NT2/D1 (cell line): ENCODE data around the gene MAGI2.

Experiments
- DNase-seq: peaks from one replicate; pipeline ENCODE4 v3.0.0-alpha.2; 2011; ENCODE audit warnings: low read depth, low spot score
- H3K27me3 ChIP-seq: 2 replicates; pipeline ENCODE4 v1.6.0; 2011; ENCODE audit warnings: mild to moderate bottlenecking; ENCODE audit not compliant: insufficient read length, insufficient read depth
- H3K36me3 ChIP-seq: 2 replicates; pipeline ENCODE4 v1.6.1; 2011; ENCODE audit warnings: mild to moderate bottlenecking, low read length, mixed read lengths; ENCODE audit not compliant: insufficient read depth, insufficient read length
- H3K4me1 ChIP-seq: 2 replicates; pipeline ENCODE4 v1.5.1; 2011; ENCODE audit not compliant: insufficient read depth, insufficient read length
- H3K4me3 ChIP-seq: 2 replicates; pipeline ENCODE4 v1.5.1; 2011; ENCODE audit warnings: low read depth; ENCODE audit not compliant: insufficient read length
- H3K9ac ChIP-seq: 2 replicates; pipeline ENCODE4 v1.6.0; 2011; ENCODE audit warnings: low read depth; ENCODE audit not compliant: insufficient read length
- H3K9me3 ChIP-seq: 2 replicates; pipeline ENCODE4 v1.5.1; 2011; ENCODE audit warnings: mild to moderate bottlenecking, low read length; ENCODE audit not compliant: insufficient read depth
- SUZ12 ChIP-seq: IDR thresholded peaks from 2 replicates; pipeline ENCODE4 v1.6.1; 2011; ENCODE audit not compliant: insufficient read length, insufficient read depth; ENCODE audit errors: extremely low read depth
- YY1 ChIP-seq: IDR thresholded peaks from 2 replicates; pipeline ENCODE4 v1.6.1; 2011; ENCODE audit not compliant: insufficient read length, insufficient read depth
- ZNF274 ChIP-seq: IDR thresholded peaks from 2 replicates; pipeline ENCODE4 v1.6.1; 2011; ENCODE audit warnings: mild to moderate bottlenecking, low read depth, low read length

Gene MAGI2

GRCh38 chr7:78762625-78763024, 690.8 kb downstream of the MAGI2 start:
- TF ChIP-seq ZNF274 (no peak), SUZ12 (no peak), YY1 (no peak)
- no peak overlapping the region for H3K4me3 ChIP-seq
- H3K27me3 ChIP-seq = no peaks in the 10 kb centered on the region
- no peak overlapping the region for H3K9ac ChIP-seq
- H3K9me3 ChIP-seq = no peaks in the 10 kb centered on the region
- H3K36me3 ChIP-seq = no peaks in the 10 kb centered on the region
- no peak for DNase-seq
- no peaks in the 10 kb centered on the region for H3K4me1 ChIP-seq

DNA sequence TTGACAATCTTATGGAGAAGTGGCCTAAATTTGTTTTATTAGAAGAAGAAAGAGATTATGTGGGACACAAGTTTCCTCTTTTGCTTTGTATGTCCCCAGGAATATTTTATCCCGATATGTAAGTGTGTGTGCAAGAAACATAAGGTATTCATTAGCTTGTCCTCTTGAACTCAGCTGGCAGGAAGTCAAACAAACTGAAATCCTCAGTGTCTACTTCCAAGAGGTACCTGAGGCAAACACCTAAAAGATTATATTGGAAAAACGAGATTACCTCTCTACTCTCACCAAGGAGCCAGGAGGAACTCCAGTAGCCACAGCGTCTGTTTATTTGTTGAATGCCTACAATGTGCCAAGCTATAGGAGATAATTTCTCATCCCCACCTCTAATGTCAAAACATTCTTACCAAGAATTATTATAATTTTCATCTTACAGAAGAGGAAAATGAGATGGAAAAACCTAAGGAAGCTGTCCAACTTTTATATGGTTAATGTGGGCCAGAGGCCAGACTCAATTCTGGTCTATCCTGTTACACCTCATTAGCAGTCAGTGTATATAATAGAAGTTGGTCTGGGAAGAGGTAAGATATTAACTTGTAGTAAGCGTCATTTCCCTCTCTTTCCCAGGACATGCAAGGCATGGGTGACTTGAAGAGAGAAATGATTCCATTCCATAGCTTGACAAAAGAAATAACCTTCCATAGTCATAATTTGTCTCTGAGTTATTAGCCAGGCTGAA, 692.7 kb downstream of the MAGI2 start:
- H3K9ac ChIP-seq = no peak overlapping the region
- DNase-seq = no peak
- no peak for TF ChIP-seq ZNF274
- H3K4me3 ChIP-seq = no peak overlapping the region
- H3K36me3 ChIP-seq = no peaks in the 10 kb centered on the region
- no peaks in the 10 kb centered on the region for H3K9me3 ChIP-seq
- H3K27me3 ChIP-seq = no peaks in the 10 kb centered on the region
- no peaks in the 10 kb centered on the region for H3K4me1 ChIP-seq

GRCh38 chr7:78752554-78752953, 700.9 kb downstream of the MAGI2 start:
- Histone ChIP-seq H3K27me3 (no peaks in the 10 kb centered on the region), H3K4me1 (no peaks in the 10 kb centered on the region), H3K9me3 (no peaks in the 10 kb centered on the region), H3K4me3 (no peak overlapping the region), H3K36me3 (no peaks in the 10 kb centered on the region), H3K9ac (no peak overlapping the region)
- TF ChIP-seq YY1 (no peak), SUZ12 (no peak), ZNF274 (no peak)
- DNase-seq = no peak

DNA sequence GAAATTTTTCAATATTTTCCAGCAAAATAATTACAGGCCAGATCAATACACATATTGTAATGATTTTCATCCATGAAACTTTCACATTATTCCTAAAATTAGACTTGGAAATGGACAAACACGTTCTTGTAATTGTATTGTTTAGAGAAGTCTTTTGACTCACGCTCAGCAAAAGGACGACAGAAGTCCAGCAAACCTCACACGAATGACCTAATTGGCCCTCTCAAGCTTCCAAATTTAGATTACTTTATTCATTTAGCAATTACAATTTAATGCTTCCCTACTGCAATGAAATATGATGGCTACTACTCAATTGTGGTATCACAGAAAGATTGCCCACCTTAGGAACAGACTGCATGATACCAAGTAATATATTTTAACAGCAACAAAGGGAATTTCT, 702.2 kb downstream of the MAGI2 start:
- Histone ChIP-seq H3K4me1 (no peaks in the 10 kb centered on the region), H3K27me3 (no peaks in the 10 kb centered on the region), H3K4me3 (no peak overlapping the region), H3K9me3 (no peaks in the 10 kb centered on the region), H3K9ac (no peak overlapping the region), H3K36me3 (no peaks in the 10 kb centered on the region)
- TF ChIP-seq YY1 (no peak), ZNF274 (no peak)
- DNase-seq = no peak

GRCh38 chr7:78749052-78749746, 704.3 kb downstream of the MAGI2 start:
- Histone ChIP-seq H3K9me3 (no peaks in the 10 kb centered on the region), H3K36me3 (no peaks in the 10 kb centered on the region), H3K4me3 (no peak overlapping the region), H3K4me1 (no peaks in the 10 kb centered on the region), H3K9ac (no peak overlapping the region), H3K27me3 (no peaks in the 10 kb centered on the region)
- DNase-seq = no peak
- TF ChIP-seq SUZ12 (no peak), ZNF274 (no peak), YY1 (no peak)

GRCh38 chr7:78747592-78747991, 705.9 kb downstream of the MAGI2 start:
- Histone ChIP-seq H3K4me1 (no peaks in the 10 kb centered on the region), H3K4me3 (no peak overlapping the region), H3K36me3 (no peaks in the 10 kb centered on the region), H3K27me3 (no peaks in the 10 kb centered on the region), H3K9ac (no peak overlapping the region), H3K9me3 (no peaks in the 10 kb centered on the region)
- DNase-seq = no peak
- TF ChIP-seq YY1 = no peak
- no peak for TF ChIP-seq ZNF274
- TF ChIP-seq SUZ12 = no peak

DNA sequence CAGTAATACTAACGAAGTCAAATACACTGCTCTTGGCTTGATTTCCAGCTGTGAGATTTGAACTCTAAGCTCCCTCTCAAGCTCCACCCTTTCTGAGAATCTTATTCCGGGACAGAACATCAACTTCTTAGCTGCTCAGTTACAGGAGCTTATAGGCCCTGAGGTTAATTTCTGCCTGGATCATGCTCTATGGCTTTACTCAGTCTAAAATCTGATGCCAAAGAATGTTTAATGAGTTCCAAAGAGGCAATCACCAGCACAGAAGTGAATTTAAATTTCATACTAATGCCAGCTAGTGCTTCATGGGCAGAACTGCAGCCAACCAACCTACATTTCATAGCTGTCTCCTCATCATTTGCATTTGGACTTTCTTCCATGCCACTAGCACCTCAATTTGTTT, 707.2 kb downstream of the MAGI2 start:
- DNase-seq = no peak
- Histone ChIP-seq H3K36me3 (no peaks in the 10 kb centered on the region), H3K9me3 (no peaks in the 10 kb centered on the region), H3K9ac (no peak overlapping the region), H3K27me3 (no peaks in the 10 kb centered on the region), H3K4me3 (no peak overlapping the region), H3K4me1 (no peaks in the 10 kb centered on the region)
- no peak for TF ChIP-seq ZNF274
- no peak for TF ChIP-seq YY1
- no peak for TF ChIP-seq SUZ12
